GM06990 (cell line): ENCODE data around the gene TRIM67.
"Not testable (repeated sequence)": the region's sequence is repeated elsewhere in the genome, so short reads cannot be mapped to it uniquely, and the experiment has no call there.

Experiments used
- DNase-seq: peaks from one replicate; pipeline ENCODE4 v3.0.0-alpha.2; 2011; ENCODE audit not compliant: insufficient read length; ENCODE audit errors: extremely low read depth
- H3K27me3 ChIP-seq: replicated peaks from 2 replicates; pipeline ENCODE4 v1.6.0; 2011; ENCODE audit warnings: low read length; ENCODE audit not compliant: control insufficient read depth, insufficient read depth
- H3K36me3 ChIP-seq: 2 replicates; pipeline ENCODE4 v1.5.1; 2011; ENCODE audit warnings: low read length; ENCODE audit not compliant: control insufficient read depth, insufficient read depth
- H3K4me3 ChIP-seq: replicated peaks from 2 replicates; pipeline ENCODE4 v1.5.1; 2011; ENCODE audit warnings: low read depth, mild to moderate bottlenecking, control low read depth, low read length
- CTCF ChIP-seq: IDR thresholded peaks from 2 replicates; pipeline ENCODE4 v1.5.1; 2011; ENCODE audit warnings: low read length, control low read depth, mild to moderate bottlenecking, inconsistent platforms; ENCODE audit not compliant: insufficient read depth, poor library complexity, severe bottlenecking

TRIM67 gene

GRCh38 chr1:231151811-231152210, 10.0 kb upstream of the TRIM67 start:
- no peaks in the 10 kb centered on the region for H3K27me3 ChIP-seq
- no peak overlapping the region for H3K4me3 ChIP-seq
- H3K36me3 ChIP-seq, result no peaks in the 10 kb centered on the region
- no peak for DNase-seq
- no peak for TF ChIP-seq CTCF

GRCh38 chr1:231153726-231154125, 8.1 kb upstream of the TRIM67 start:
- Histone ChIP-seq H3K27me3 (no peaks in the 10 kb centered on the region), H3K4me3 (no peak overlapping the region), H3K36me3 (no peaks in the 10 kb centered on the region)
- TF ChIP-seq CTCF, result no peak
- DNase-seq, result no peak

GRCh38 chr1:231155808-231156207, 6.0 kb upstream of the TRIM67 start:
- no peak for DNase-seq
- no peaks in the 10 kb centered on the region for H3K36me3 ChIP-seq
- TF ChIP-seq CTCF, result no peak
- H3K27me3 ChIP-seq, result no peaks in the 10 kb centered on the region
- H3K4me3 ChIP-seq, result no peak overlapping the region

DNA sequence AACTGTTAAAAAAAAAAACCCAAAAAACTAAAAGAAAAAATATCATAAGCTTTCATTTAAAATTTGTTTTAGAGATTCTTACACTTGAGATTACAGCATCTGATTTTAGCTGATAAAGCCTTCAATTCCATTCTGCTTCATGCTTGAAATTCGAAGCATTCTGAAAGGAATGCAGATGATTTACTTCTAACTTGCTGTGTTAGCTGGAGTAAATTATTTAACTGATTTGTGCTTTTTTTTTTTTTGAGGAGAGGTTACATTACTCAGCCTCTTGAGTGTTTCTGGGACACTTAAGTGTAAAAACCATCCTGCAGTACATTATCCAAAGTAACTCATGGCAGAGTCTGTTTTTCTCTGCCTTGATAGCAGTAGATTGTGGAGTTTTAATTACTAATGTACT, 4.5 kb upstream of the TRIM67 start:
- no peak overlapping the region for H3K4me3 ChIP-seq
- TF ChIP-seq CTCF, result no peak
- no peaks in the 10 kb centered on the region for H3K27me3 ChIP-seq
- no peaks in the 10 kb centered on the region for H3K36me3 ChIP-seq
- DNase-seq, result no peak

DNA sequence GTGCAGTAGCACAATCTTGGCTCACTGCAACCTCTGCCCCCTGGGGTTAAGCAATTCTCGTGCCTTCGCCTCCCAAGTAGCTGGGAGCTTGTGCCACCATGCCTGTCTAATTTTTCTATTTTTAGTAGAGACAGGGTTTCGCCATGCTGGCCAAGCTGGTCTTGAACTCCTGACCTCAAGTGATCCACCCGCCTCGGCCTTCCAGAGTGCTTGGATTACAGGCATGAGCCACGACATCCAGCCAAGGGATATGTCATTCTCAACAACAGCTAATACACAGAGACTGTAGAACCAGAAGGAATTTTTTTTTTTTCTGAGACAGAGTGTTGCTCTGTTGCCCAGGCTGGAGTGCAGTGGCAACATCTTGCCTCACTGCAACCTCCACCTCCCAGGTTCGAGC, 3.7 kb upstream of the TRIM67 start:
- not testable (repeated sequence) for DNase-seq, H3K4me3 ChIP-seq, H3K27me3 ChIP-seq, H3K36me3 ChIP-seq

DNA sequence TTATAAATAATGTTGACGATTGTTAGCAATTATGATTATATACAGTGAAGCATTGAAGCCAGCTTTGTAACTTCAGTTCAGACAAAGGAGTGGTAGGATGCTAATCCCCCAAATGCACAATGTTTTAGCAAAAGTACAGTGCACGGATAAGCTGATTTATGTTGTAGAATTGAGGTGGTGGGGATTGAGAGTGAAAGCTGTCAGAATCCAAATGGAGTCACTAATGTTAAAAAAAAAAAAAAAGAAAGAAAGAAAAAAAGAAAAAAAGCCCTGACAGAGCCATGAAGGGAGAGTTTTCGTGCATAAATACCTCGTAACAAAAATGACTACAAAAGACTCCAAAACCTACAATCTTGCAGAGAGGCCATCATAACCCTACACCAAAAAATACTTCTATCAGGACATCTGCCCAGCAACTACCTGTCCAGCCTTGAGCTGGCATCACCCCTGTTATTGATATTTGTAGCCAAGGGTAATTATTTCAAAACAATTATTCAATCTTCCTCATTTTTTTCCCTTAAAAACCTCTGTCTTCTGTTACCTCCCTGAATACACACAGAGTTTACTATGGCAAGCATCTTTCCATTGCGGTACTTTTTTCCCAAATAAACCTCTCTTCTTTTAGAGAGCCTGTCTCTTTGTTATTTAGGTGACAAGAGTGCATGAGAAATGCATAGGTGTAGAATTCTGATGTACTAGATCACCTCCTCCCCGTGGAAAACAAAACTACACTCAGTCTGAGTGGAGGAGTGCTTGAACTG, 2.5 kb upstream of the TRIM67 start:
- no peaks in the 10 kb centered on the region for H3K36me3 ChIP-seq
- TF ChIP-seq CTCF, result no peak
- no peak for DNase-seq
- H3K4me3 ChIP-seq, result no peak overlapping the region
- no peaks in the 10 kb centered on the region; the same call in 1 of the 2 replicates for H3K27me3 ChIP-seq
